ENCODE results near the gene CDH4.

Gene CDH4

DNA sequence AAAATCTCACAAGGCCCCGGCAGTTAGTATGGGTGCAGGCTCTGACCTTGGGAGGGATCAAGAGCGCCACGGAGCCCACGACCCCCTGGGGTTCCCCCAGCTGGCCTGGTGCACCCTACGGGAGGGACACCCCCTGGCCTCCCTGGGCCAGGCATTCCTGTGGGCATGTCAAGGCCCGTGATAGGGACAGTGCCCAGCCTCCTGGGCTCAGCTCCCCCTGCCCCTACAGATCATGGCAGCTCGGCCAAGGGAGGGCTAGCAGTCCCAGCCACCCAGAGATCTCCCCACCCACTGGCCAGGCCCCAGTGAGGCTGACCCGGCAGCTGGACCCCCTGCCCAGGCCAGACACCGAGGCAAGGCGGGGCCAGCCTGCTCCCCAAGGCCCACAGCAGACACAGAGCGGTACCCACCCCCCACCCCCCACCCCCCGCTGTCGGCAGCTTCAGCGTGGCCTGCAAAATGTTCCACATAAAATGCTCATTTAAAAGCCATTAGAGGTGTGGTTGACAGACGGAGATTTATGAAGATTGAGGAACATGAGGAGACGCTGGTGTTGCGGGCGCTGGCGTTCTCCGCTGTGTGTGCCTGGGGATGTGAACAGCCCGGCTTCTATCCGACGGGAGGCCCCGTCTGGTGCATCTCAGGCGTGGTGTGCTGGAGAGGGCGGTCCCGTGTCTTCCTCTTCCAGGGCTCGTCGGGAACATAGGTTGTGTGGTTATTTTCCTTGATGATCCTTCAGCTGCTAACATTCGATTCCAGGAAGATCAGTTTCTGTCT, 625.1 kb downstream of the CDH4 start:
- no peak for DNase-seq
- TF ChIP-seq, protein P1, sequence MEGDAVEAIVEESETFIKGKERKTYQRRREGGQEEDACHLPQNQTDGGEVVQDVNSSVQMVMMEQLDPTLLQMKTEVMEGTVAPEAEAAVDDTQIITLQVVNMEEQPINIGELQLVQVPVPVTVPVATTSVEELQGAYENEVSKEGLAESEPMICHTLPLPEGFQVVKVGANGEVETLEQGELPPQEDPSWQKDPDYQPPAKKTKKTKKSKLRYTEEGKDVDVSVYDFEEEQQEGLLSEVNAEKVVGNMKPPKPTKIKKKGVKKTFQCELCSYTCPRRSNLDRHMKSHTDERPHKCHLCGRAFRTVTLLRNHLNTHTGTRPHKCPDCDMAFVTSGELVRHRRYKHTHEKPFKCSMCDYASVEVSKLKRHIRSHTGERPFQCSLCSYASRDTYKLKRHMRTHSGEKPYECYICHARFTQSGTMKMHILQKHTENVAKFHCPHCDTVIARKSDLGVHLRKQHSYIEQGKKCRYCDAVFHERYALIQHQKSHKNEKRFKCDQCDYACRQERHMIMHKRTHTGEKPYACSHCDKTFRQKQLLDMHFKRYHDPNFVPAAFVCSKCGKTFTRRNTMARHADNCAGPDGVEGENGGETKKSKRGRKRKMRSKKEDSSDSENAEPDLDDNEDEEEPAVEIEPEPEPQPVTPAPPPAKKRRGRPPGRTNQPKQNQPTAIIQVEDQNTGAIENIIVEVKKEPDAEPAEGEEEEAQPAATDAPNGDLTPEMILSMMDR (IDR thresholded peaks at IDR 0.05; ENCODE audit: borderline replicate concordance, extremely low read depth, low read length, poor library complexity, severe bottlenecking), result no peak
- TF ChIP-seq EZH2 (IDR thresholded peaks at IDR 0.05; ENCODE audit: borderline replicate concordance, low read depth, low read length, severe bottlenecking), result no peak
- Histone ChIP-seq H3K27ac (ENCODE audit: low read length) (no peak overlapping the region), H3K27me3 (ENCODE audit: insufficient read depth, low read length, poor library complexity) (no peaks in the 10 kb centered on the region), H3K4me3 (ENCODE audit: low read depth in 1 of 2, low read length in 2 of 2) (no peak overlapping the region), H2AFZ (ENCODE audit: low read depth, low read length) (no peak overlapping the region), H3K4me1 (ENCODE audit: insufficient read depth, low read length) (no peaks in the 10 kb centered on the region), H3K36me3 (ENCODE audit: insufficient read depth, low read length) (no peaks in the 10 kb centered on the region), H3K9ac (ENCODE audit: low read depth, low read length) (no peak overlapping the region), H4K20me1 (ENCODE audit: insufficient read depth, low read length) (peaks cover 8% of the 10 kb centered on the region; the same call in 1 of the 2 replicates), H3K79me2 (ENCODE audit: insufficient read depth, low read length) (no peaks in the 10 kb centered on the region), H3K4me2 (ENCODE audit: insufficient read depth, low read length) (no peak overlapping the region), H3K9me3 (ENCODE audit: insufficient read depth, low read length, severe bottlenecking) (no peaks in the 10 kb centered on the region)
- ATAC-seq (ENCODE audit: insufficient read depth, low read depth), result no peak

DNA sequence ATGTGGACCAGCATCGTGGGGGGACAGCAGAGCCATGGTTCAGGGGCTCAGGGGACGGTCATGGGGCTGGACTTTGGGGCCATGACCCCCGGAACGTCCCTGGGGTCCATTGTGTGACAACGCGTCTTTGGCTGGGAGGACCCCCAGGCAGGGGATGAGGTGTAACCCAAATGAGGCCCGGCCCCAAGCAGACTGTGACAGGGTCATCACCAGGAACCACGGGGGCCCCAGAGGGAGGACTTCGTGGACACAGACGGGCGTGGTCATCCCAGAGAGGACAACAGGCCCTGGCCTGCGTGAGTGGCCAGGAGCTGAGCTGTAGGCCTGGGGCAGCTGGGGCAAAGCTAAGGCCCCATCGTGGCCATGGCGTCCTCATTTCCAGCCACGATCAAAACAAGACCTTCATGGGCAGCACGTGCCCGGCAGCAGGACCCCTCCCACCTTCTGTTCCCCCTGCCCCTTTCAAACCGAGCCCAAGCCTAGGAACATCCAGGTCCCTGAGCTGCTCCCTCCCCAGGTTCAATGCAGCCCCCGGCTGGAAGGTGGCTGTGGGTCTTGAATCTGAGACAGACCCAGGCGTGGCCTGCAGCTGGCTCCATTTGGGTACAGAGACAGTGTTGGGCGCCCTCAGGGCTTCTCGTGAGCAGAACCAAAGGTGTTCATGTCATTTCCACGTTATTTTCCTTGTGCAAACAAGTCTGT, 625.9 kb downstream of the CDH4 start:
- TF ChIP-seq, protein P1 (IDR thresholded peaks at IDR 0.05; ENCODE audit: borderline replicate concordance, extremely low read depth, low read length, poor library complexity, severe bottlenecking), result no peak
- TF ChIP-seq EZH2 (IDR thresholded peaks at IDR 0.05; ENCODE audit: borderline replicate concordance, low read depth, low read length, severe bottlenecking), result no peak
- Histone ChIP-seq H3K4me3 (ENCODE audit: low read depth in 1 of 2, low read length in 2 of 2) (no peak overlapping the region), H3K36me3 (ENCODE audit: insufficient read depth, low read length) (no peaks in the 10 kb centered on the region), H3K4me1 (ENCODE audit: insufficient read depth, low read length) (no peaks in the 10 kb centered on the region), H3K27me3 (ENCODE audit: insufficient read depth, low read length, poor library complexity) (no peaks in the 10 kb centered on the region), H4K20me1 (ENCODE audit: insufficient read depth, low read length) (peaks cover 3% of the 10 kb centered on the region; the same call in 1 of the 2 replicates), H3K9me3 (ENCODE audit: insufficient read depth, low read length, severe bottlenecking) (no peaks in the 10 kb centered on the region), H3K9ac (ENCODE audit: low read depth, low read length) (no peak overlapping the region), H3K4me2 (ENCODE audit: insufficient read depth, low read length) (no peak overlapping the region), H3K27ac (ENCODE audit: low read length) (no peak overlapping the region), H3K79me2 (ENCODE audit: insufficient read depth, low read length) (no peaks in the 10 kb centered on the region), H2AFZ (ENCODE audit: low read depth, low read length) (no peak overlapping the region)
- ATAC-seq (ENCODE audit: insufficient read depth, low read depth) (no peak), DNase-seq (no peak)

DNA sequence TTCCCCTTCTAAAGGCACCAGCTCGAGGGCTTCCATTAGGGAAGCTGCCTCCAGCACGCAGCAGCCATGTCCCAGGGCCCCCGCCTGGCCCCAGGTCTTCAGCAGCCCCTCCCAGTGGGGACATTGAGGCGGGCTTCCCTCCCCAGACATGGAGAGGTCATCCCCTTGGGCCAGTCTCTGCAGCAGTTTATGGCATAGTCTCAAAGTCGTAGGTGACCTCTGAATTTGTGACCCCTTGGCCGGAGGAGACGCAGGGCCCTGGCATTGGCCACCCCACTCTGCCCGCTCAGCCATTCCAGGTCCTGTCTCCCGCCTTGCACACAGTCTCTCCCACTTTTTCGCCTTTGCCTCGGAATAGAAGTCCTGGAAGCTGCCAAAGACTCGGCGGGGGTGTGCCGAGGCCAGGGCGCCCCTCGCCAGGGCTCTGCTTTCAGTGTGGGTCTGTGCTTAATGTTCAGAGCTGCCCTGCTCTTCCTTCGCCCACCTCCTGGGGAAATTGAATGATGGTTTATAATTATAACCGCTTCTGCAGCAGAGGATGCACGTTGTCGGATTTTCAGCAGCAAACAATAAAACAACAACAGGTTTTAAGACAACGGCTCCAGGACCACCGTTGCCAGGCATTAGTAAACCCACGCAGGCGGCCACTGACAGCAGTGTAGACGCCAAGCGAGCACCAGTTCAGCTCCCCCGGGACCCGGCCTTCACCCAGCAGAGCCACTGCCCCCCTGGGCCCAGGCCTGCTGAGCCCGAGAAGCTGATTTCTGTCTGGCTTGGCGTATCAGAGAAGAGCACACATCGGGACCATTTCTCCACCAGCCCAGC, 626.6 kb downstream of the CDH4 start:
- Histone ChIP-seq H3K4me1 (ENCODE audit: insufficient read depth, low read length) (no peaks in the 10 kb centered on the region), H3K9ac (ENCODE audit: low read depth, low read length) (no peak overlapping the region), H3K4me2 (ENCODE audit: insufficient read depth, low read length) (no peak overlapping the region), H2AFZ (ENCODE audit: low read depth, low read length) (no peak overlapping the region), H3K36me3 (ENCODE audit: insufficient read depth, low read length) (no peaks in the 10 kb centered on the region), H3K9me3 (ENCODE audit: insufficient read depth, low read length, severe bottlenecking) (no peaks in the 10 kb centered on the region), H3K4me3 (ENCODE audit: low read depth in 1 of 2, low read length in 2 of 2) (no peak overlapping the region), H3K79me2 (ENCODE audit: insufficient read depth, low read length) (no peaks in the 10 kb centered on the region), H4K20me1 (ENCODE audit: insufficient read depth, low read length) (peaks cover 10% of the 10 kb centered on the region), H3K27me3 (ENCODE audit: insufficient read depth, low read length, poor library complexity) (no peaks in the 10 kb centered on the region), H3K27ac (ENCODE audit: low read length) (no peak overlapping the region)
- ATAC-seq (ENCODE audit: insufficient read depth, low read depth), result no peak
- TF ChIP-seq, protein P1 (IDR thresholded peaks at IDR 0.05; ENCODE audit: borderline replicate concordance, extremely low read depth, low read length, poor library complexity, severe bottlenecking), result no peak
- DNase-seq, result no peak
